Measurements from ENCODE around the gene CREB3L2. TPM values are rescaled to one million over a fixed set of nuclear protein-coding genes. Genes with fewer than 3 reads are reported as not detected.

The CREB3L2 gene
- total and polyA plus RNA-seq, 10 of the 15 experiments (the other 5 are each of a cell fraction or from before 2014, with no cell fraction given) = 6.4 to 67.1 (median 26.2) TPM

- TF ChIP-seq MTA2 (IDR thresholded peaks at IDR 0.05; ENCODE audit: low read depth) (peak; percentile 89), MXI1 (IDR thresholded peaks at IDR 0.05; ENCODE audit: low read depth, low read length) (peak; percentile 59), MEF2B (IDR thresholded peaks at IDR 0.05; ENCODE audit: partially characterized antibody, poor library complexity, severe bottlenecking) (peak; percentile 73), ZNF207 (IDR thresholded peaks at IDR 0.05; ENCODE audit: borderline replicate concordance) (no peak), NFXL1 (IDR thresholded peaks at IDR 0.05; ENCODE audit: borderline replicate concordance) (no peak), BACH1 (IDR thresholded peaks at IDR 0.05; ENCODE audit: borderline replicate concordance) (peak; percentile 37; the same call in 1 of the 2 replicates), CREB1 (IDR thresholded peaks at IDR 0.05; ENCODE audit: low read depth) (no peak), PAX5 (IDR thresholded peaks at IDR 0.05; ENCODE audit: borderline replicate concordance, low read depth, low read length) (no peak; the same call in 1 of the 2 replicates), CTCF (IDR thresholded peaks at IDR 0.05 in 2 of 3, conservative IDR thresholded peaks at IDR 0.05 in 1 of 3; ENCODE audit: control insufficient read depth in 2 of 3, extremely low read depth in 1 of 3, insufficient read depth in 1 of 3, low read depth in 3 of 3, low read length in 3 of 3) (no peak), USF2 (IDR thresholded peaks at IDR 0.05; ENCODE audit: borderline replicate concordance, low read depth, low read length) (no peak), CREM (IDR thresholded peaks at IDR 0.05; ENCODE audit: low read depth) (0 out of 2 replicates have a peak, but pooled peaks have one; percentile 54), ZZZ3 (IDR thresholded peaks at IDR 0.05; ENCODE audit: control insufficient read depth, insufficient read length, low read depth) (no peak), PBX3 (IDR thresholded peaks at IDR 0.05; ENCODE audit: insufficient replicate concordance, low read depth, low read length) (no peak), STAT3 (IDR thresholded peaks at IDR 0.05; ENCODE audit: low read depth, low read length) (no peak), RAD21 (IDR thresholded peaks at IDR 0.05; ENCODE audit: insufficient read depth, low read depth, low read length) (no peak), IKZF1 (conservative IDR thresholded peaks at IDR 0.05) (peak; percentile 83; the same call in 1 of the 2 replicates), CBX5 (IDR thresholded peaks at IDR 0.05; ENCODE audit: low read depth) (no peak), ATF7 (IDR thresholded peaks at IDR 0.05; ENCODE audit: low read depth) (no peak; the same call in 1 of the 2 replicates), TARDBP (IDR thresholded peaks at IDR 0.05; ENCODE audit: borderline replicate concordance) (no peak), EP300 (IDR thresholded peaks at IDR 0.05; ENCODE audit: borderline replicate concordance in 1 of 2, control insufficient read depth in 1 of 2, low read depth in 2 of 2, low read length in 2 of 2) (peak; percentile 83 to 90; a peak in 3 of 4 replicates), ZNF384 (IDR thresholded peaks at IDR 0.05; ENCODE audit: borderline replicate concordance, low read depth, low read length) (no peak), SIX5 (IDR thresholded peaks at IDR 0.05; ENCODE audit: low read depth, low read length, severe bottlenecking) (no peak), IRF4 (IDR thresholded peaks at IDR 0.05; ENCODE audit: low read depth, low read length) (no peak; the same call in 1 of the 2 replicates), ZNF622 (IDR thresholded peaks at IDR 0.05) (no peak)
Observed at GRCh38 chr7:137985253-137985896, 16.5 kb downstream of the CREB3L2 start (continued).

All from GM12878 (cell line).